ENCODE results near the gene RBPMS2. TPM values are rescaled to one million over a fixed set of nuclear protein-coding genes. Genes with fewer than 3 reads are reported as not detected.

The RBPMS2 gene
- total RNA-seq, 2 donors from 2014 or later: 5.3 to 9.4 TPM

DNA sequence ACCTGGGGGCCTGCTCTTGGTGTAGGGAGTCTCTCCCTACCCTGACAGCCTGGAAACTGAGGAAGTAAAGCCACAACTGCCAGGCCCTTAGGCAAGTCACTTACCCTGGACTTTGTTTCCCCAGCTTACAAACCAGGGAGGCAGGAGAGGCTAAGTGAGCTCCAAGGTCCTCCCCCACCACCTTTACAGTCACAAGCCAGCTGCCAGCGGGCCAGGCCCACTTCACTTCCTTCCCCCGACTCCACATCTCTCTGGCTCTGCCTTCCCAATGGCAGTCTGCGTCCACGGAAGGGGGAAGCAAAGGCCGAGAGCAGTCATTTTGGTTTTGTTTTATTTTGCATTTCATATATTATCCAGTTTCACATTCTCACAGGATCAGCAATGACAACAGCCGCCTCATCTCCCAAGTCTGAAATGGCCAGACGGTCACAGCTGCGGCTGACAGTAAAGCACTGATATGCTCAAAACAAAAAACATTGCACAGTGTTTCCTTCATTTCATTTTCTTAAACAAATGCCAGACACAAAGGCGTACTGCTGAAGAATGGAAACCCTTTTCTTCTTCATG is 35.7 kb downstream of the RBPMS2 start:
- intact Hi-C loops (cut with DNase I): loop anchor here in 1 of 2 donors (5.0 kb wide), 2 partner anchors 73 to 168 kb away; no protein-coding TSS in a partner anchor
- DNase-seq (ENCODE audit: low spot score): no peak

DNA sequence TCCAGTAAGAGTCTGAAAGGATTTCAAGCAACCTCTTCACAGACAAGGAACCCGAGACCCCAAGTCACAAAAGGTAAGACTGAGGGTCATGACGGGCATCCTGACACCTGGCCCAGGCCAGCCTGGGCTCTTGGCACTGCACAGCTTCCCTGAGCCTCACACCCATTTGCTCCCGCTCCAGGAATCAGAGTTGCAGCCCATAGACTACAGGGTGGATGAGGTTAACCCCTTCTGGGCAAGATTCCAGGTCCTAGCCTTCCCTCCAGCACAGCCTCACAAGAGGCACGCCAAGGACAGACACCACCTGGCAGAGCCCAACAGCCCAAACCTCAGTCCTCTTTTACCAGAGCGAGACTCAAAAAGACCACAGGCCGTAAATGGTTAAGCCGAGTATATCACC is 36.2 kb downstream of the RBPMS2 start:
- intact Hi-C loops (cut with DNase I): loop anchor here in 1 of 2 donors (5.0 kb wide), 1 partner anchor 168 kb away; no protein-coding TSS in a partner anchor
- DNase-seq (ENCODE audit: low spot score): no peak

DNA sequence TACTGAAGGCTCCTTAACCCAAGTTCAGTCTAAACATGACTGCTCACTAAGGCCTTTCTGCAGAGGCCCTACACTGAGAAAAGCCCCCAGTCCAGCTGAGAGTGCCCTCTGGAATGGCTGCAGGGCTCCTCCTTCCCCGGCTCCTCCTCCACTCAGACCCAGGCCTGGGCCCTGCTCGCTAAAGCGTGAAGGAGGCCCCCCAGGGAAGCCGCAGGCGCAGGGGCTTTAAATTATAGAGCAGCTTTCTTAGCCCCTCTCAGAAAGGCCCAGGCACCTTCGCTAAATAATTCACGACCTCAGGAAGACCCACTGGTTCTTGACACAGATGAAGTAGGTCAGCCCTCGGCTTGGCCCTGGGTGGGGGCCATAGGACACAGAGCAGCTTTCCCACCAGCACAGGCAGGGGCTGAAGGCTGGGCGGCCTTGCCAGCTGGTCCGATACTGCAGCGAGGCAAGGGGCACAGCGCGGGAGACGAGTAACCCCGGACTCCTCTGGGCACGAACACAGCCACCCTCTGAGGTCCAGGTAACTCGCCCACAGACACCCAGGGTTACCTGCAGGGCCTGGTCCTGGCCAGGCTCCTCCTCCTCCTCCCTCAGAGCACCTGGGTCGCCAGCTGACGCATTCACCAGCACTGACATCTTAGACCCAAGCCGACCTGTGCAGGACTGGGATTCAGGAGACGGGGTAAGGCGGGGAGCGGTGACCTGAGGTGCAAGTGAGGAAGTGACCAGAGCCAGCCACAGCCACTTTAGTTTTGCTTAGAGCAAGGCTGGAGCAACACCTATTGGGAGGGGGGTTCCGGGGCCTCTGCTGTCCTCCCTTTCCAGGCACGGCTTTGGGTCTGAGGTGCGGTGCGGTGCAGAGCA is 36.9 kb downstream of the RBPMS2 start:
- DNase-seq (ENCODE audit: low spot score): no peak
- intact Hi-C loops (cut with DNase I): loop anchor here in 1 of 2 donors (5.0 kb wide), 1 partner anchor 169 kb away; no protein-coding TSS in a partner anchor

DNA sequence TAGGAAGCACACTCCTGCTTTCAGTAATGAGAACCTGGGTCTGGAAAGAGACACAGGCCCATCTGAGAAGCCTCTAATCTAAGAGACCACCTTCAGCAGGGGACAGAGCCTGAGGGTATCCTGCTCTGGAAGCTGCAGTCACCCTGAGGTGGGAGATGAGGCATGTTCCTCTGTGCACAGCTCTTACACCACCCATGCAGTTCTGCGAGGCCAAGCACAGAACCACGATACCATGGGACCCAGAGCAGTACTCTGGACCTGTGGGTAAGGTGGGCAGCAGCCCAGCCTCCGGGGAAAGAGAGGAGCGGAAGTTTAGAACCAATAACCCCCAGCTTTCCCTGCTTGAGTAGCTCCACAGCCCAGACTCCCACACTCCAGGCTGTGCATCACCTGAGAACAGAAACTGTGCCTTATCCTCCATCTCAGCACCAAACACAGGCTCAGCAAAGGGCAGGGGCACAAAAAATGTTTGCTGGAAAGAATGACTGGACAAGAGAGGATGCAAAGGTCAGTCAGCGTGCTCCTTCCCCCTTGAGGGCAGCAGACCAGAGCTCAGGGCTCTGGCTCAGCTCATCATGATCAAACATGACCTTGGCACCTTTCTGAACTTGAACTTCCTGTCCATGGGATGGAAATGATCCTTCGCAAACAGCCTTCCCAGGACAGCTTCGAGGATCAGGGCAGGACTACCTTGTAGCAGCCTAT is 43.1 kb downstream of the RBPMS2 start:
- intact Hi-C loops (cut with DNase I): loop anchor here in 1 of 2 donors (5.0 kb wide), 1 partner anchor 75 kb away; no protein-coding TSS in a partner anchor
- no peak for DNase-seq (ENCODE audit: low spot score)

DNA sequence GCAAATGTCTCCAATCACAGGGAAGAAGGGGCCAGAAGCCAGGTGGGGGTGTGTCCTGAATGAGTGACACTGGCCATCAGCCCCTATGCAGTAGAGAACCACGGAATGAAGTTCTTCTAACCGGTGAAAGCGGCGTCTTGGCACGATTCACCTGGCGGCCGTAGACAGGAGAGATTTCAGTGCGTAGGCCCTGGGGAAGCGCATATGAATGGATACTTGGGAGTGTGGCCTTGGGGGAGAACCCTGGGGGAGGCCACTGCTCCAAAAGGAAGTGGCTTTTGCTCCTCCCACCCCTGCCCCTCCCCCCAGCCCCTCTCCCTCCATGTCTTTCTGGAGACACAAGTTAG is 43.6 kb downstream of the RBPMS2 start:
- intact Hi-C loops (cut with DNase I): loop anchor here (2.0 to 5.0 kb wide), 2 partner anchors 76 to 77 kb away; no protein-coding TSS in a partner anchor
- no peak for DNase-seq (ENCODE audit: low spot score)

DNA sequence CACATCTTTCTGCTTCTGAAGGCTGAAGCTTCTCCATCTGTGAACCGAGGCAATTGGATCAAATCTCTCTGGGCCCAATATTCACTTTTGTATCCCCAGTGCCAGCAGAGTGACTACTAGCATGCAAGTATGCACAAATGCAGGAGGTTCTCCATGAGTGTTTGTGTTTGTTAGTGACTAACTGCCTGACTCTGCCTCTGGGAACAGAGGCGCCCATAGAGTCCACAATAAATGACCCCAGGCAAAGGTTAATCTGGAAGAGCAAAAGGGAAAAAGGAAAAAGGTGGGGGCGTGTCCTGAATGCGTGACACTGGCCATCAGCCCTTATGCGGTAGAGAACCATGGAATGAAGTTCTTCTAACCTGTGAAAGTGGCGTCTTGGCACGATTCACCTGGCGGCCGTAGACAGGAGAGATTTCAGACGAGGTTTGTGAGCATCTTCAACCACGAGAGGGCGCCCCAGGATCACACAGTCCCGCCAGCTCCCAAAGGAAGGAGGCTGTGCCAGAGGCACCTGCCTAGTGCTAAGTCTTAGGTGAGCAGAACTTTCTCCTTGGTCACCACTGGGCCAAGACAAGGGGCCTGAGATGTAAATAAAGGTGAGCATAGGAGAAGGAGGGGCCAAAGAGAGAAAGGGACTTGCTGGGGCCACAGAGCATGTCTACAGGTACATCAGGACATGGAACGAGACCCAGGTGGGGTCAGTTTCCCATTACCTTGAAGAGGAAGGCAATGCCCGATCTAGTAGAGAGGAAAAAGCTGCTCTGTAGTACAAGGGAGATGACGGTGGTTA is 44.2 kb downstream of the RBPMS2 start:
- intact Hi-C loops (cut with DNase I): loop anchor here (2.0 to 5.0 kb wide), 2 partner anchors 76 to 78 kb away; no protein-coding TSS in a partner anchor
- peak; percentile 94 for DNase-seq (ENCODE audit: low spot score)

DNA sequence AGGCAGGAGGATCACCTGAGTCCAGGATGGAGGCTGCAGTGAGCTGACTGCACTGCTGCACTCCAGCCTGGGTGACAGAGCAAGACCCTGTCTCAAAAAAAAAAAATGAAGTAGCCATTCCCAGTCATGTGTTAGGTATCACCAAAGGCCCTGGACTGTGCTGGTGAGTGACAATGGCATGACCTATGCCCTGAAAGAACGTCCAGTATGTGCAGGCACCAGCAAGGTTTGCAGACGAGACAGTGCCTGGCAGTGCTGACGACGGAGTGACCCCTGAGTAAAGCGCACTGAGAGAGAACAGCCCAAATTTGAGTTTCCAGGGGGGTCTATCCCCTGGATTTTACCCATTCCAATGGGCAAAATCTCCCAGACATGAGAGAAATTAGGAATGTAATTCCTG is 45.2 kb downstream of the RBPMS2 start:
- intact Hi-C loops (cut with DNase I): loop anchor here (2.0 to 5.0 kb wide), 2 partner anchors 77 to 79 kb away; no protein-coding TSS in a partner anchor
- no peak for DNase-seq (ENCODE audit: low spot score)

DNA sequence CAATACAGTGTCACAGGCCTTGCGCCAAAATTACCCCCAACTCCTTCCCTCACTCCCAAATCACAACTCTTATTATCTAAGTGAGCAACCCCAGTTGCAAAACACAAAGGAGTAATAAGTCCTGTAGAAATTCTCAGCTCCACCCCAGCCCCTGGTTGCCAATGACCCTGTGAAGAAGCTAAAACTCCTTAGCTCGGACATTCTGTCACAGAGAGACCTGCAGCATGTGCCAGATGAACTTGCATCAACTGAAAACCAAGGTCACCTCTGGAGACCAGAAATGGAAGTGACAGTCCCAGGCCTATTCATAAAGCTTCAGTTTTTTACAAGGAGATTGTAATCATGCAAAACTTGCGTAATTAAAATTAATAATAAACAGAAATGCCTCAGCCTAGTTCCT is 55.2 kb downstream of the RBPMS2 start:
- no peak for DNase-seq (ENCODE audit: low spot score)
- intact Hi-C loops (cut with DNase I): no loop called here

DNA sequence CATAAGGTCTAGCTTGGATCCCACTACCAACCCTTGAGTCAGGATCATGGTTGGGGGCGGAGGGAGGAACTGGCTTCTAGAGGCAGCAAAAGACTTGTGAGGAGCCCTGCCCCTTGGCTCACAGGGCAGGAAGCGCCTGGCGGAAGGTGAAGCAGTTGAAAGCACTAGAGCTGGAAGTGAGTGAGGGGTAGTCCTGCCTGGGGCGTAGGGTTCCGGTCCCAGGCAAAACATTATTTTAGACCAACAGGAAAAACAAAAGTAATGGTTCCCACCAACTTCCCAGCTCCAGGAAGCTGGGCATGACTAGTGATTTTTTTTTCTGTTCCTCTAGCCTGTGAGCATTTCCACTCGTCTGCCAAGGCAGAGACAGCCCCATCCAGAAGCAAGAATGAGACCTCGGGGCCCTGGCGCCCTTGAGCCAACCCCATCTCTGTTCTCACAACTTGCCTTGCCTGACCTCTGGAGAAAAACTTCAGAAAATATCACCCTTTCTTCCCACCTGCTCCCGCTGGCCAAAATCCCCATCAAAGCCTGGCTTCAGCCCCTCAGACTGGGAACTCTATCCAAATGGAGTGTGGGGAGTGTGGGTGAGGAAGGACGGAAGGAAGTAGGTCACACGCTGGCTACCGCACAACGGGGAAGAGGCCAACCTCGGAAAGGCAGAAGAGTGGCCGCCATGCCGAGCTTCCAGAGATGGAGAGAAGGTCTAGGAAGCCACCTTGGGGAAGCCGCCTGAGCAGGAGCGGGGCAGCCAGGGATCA is 57.5 kb downstream of the RBPMS2 start:
- intact Hi-C loops (cut with DNase I): no loop called here

DNA sequence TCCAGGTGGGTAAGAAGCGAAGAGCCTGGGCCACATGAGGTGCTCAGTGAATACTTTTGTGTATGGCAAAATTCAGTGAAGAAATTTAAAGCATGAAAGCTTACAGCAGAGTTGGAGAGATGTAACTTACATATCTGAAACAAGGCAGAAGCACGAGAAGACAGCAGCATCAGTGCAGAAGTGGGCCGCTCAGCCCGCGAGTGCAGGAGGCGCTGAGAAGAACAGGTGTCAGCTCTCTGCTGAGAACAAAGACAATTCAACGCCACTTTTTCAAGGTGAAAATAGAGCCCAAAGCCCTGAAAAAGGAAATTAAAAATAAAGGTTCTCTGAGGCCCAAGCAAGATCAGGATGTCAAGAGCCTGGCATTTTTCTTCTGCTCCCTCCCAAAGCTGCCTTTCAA is 58.3 kb downstream of the RBPMS2 start:
- DNase-seq (ENCODE audit: low spot score): no peak
- intact Hi-C loops (cut with DNase I): no loop called here

More for the DNA sequence above, 57.5 kb downstream of the RBPMS2 start:
- no peak for DNase-seq (ENCODE audit: low spot score)

DNA sequence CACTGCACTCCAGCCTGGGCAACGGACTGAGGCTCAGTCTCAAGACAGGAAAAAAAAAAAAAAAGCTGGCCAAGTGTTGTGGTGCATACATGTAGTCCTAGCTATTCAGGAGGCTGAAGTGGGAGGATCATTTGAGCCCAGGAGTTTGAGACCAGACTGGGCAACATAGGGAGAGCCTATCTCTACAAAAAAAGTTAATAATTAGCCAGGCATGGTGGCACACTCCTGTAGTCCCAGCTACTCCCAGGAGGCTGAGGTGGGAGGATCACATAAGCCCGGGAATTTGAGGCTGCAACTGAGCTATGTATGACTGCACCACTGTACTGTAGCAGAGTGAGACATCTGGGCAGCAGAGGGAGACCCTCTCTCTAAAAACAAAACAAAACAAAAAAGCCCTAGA is 58.9 kb downstream of the RBPMS2 start:
- intact Hi-C loops (cut with DNase I): no loop called here
- DNase-seq (ENCODE audit: low spot score): no peak

DNA sequence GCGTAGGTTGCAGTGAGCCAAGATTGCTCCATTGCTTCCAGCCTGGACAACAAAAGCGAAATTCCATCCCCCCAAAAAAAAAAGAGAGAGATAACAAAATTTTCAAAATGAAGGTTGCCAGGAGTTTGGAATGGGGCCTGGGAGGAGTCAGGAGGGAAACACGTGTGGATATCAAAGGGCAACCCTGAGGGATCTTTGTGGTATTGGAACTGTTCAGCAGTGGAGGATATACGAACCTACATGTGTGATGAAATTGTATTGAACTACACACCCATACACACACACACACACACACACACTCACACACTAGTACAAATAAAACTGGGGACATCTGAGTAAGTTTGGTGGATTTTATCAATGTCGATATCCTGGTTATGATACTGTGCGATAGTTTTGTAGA is 61.8 kb downstream of the RBPMS2 start:
- intact Hi-C loops (cut with DNase I): no loop called here
- DNase-seq (ENCODE audit: low spot score): no peak

DNA sequence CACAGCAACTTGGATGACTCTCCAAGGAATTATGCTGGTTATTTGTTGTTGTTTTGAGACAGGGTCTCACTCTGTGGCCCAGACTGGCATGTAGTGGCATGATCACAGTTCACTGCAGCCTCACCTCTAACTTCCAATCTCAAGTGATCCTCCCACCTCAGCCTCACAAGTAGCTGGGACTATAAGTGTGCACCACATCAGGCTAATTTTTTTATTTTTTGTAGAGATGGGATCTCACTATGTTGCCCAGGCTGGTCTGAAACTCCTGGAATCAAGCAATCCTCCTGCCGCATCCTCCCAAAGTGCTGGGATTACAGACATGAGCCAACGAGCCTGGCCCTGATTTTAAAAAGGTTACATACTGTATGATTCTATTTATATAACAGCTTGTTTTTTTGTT is 63.0 kb downstream of the RBPMS2 start:
- DNase-seq (ENCODE audit: low spot score): no peak
- intact Hi-C loops (cut with DNase I): no loop called here

DNA sequence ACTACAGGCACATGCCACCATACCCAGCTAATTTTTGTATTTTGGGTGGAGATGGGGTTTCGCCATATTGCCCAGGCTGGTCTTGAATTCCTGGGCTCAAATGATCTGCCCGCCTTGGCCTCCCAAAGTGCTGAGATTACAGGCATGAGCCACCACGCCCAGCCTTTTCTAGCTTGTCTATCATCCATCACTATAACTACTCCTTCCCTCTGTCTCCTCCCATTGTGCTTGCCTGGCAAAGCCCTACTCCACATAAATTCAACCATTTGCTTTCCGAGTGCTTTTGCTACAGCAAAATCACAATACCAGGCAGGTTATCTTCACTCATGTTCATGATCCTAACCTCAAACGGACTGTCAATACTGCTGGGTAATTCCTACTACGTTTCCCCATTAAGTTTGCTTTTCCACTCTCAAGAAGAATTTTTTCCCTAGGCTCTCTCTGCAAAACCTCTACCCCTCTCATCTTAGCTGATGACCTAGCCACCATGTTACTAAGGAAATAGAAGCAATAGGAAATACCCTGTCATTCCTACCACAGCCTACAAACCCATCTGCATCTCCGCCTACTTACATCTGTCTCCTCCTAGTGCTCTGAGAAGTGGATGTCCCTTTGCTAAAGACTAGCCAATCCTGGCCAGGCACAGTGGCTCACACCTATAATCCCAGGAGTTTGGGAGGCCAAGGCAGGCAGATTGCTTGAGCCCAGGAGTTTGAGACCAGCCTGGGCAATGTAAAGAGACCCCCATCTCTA is 64.5 kb downstream of the RBPMS2 start:
- intact Hi-C loops (cut with DNase I): no loop called here
- no peak for DNase-seq (ENCODE audit: low spot score)

DNA sequence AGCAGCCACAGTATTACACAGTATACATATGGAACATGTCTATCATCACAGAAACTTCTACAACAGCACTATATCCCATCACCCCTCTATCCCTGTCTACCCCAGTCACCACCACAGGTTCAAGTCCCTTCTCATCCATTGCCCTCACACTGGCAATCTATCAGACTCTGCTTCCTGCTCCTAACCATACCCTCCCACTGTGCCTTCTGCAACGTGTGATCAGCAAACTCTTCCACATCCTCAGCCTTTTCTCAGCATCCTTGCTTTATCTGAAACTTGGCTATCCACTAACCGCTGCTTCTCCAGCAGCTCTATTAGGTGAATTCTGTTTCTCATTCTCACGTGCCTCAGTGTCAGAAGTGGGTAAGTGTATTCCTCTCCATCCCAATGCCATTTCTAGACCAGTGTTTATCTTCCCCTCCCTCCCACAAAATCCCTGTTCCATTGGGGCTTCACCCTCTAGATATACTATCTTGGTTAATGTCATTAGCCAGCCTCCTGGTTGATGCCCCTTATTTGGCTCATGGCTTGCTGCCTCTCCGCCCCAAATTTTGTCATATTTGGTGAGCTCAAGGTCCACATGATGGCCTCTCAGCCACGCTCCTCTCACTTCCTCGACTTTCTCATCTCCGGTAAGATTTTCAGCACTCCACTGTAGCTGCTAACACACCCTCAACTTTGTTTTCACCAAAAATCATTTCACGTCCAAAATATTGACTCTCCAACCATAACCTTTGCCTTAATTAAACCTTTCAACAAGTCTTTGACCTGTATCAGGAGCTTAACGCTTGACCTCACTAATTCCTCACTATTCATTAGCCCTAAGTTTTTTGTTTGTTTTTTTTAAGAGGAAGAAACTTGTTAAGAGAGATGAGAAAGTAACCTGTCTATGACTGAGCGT is 69.1 kb downstream of the RBPMS2 start:
- DNase-seq (ENCODE audit: low spot score): no peak

DNA sequence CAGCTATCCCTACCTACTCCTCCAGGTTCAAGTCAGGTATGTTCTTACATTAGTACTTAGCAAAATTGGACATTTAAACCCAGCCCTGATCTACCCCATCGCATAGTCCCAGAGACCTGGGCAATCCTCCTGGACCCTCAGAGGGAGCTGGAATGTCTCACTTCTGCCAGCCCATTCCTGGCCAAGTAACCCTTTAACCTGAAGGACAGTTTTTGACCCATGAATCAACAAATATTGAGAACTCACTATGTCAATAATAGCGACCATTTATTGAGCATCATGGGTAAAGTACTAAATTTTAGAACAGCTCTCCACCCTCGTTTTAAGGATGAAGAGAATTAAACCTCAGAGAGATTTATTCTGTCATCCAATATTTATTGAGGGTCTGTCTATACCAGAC is 70.4 kb downstream of the RBPMS2 start:
- DNase-seq (ENCODE audit: low spot score): no peak
- intact Hi-C loops (cut with DNase I): no loop called here

More for the DNA sequence above, 69.1 kb downstream of the RBPMS2 start:
- intact Hi-C loops (cut with DNase I): no loop called here

DNA sequence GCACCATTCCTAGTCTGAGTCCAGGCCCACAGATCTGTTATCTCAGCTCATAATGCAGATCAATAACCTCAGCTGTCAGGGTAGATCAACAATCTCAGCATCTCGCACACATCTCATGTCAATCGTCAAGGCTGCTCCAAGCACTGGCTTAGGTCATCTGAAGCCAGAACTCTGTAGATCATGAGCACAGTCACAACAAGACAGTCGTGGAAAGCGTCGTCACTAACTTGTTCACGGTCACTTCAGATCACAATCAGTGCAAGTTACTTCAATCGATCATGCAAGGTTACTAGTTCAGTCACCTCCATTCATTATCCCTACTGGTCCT is 71.8 kb downstream of the RBPMS2 start:
- DNase-seq (ENCODE audit: low spot score): no peak
- intact Hi-C loops (cut with DNase I): no loop called here

Data from posterior vena cava (tissue), 2 donors.